Measurements from ENCODE around the gene ITGAE.

ITGAE gene

GRCh38 chr17:3838206-3838605, 37.2 kb upstream of the ITGAE start:
- Histone ChIP-seq H3K9ac (ENCODE audit: low read length in 2 of 2) (no peak overlapping the region), H3K27me3 (ENCODE audit: control insufficient read depth in 1 of 2, insufficient read depth in 2 of 2, low read length in 2 of 2) (no peaks in the 10 kb centered on the region), H3K4me3 (ENCODE audit: low read length in 2 of 2) (no peak overlapping the region), H3K4me1 (ENCODE audit: control insufficient read depth, insufficient read depth, low read length) (peaks cover 3% of the 10 kb centered on the region), H3K36me3 (ENCODE audit: control insufficient read depth in 2 of 2, insufficient read depth in 2 of 2, low read length in 2 of 2) (peaks cover 17 to 32% of the 10 kb centered on the region in 2 donors), H3K27ac (ENCODE audit: low read length) (no peak overlapping the region), H3K9me3 (ENCODE audit: control insufficient read depth in 2 of 2, low read length in 2 of 2) (no peaks in the 10 kb centered on the region)

- no peak overlapping the region for H3K9ac ChIP-seq (ENCODE audit: low read length in 2 of 2)
- no peaks in the 10 kb centered on the region for H3K27me3 ChIP-seq (ENCODE audit: control insufficient read depth in 1 of 2, insufficient read depth in 2 of 2, low read length in 2 of 2)
- H3K27ac ChIP-seq (ENCODE audit: low read length) = no peak overlapping the region
- H3K9me3 ChIP-seq (ENCODE audit: control insufficient read depth in 2 of 2, low read length in 2 of 2) = no peaks in the 10 kb centered on the region
- H3K4me1 ChIP-seq (ENCODE audit: control insufficient read depth, insufficient read depth, low read length) = peaks cover 3% of the 10 kb centered on the region
- H3K36me3 ChIP-seq (ENCODE audit: control insufficient read depth in 2 of 2, insufficient read depth in 2 of 2, low read length in 2 of 2) = peaks cover 17 to 24% of the 10 kb centered on the region in 2 donors
- no peak overlapping the region for H3K4me3 ChIP-seq (ENCODE audit: low read length in 2 of 2)
Measured at GRCh38 chr17:3836551-3836950, 35.6 kb upstream of the ITGAE start.

GRCh38 chr17:3835410-3836229, 34.6 kb upstream of the ITGAE start:
- Histone ChIP-seq H3K36me3 (ENCODE audit: control insufficient read depth in 2 of 2, insufficient read depth in 2 of 2, low read length in 2 of 2) (peaks cover 17 to 24% of the 10 kb centered on the region in 2 donors), H3K4me3 (ENCODE audit: low read length in 2 of 2) (no peak overlapping the region), H3K9me3 (ENCODE audit: control insufficient read depth in 2 of 2, low read length in 2 of 2) (no peaks in the 10 kb centered on the region), H3K4me1 (ENCODE audit: control insufficient read depth, insufficient read depth, low read length) (peaks cover 3% of the 10 kb centered on the region), H3K27me3 (ENCODE audit: control insufficient read depth in 1 of 2, insufficient read depth in 2 of 2, low read length in 2 of 2) (no peaks in the 10 kb centered on the region), H3K27ac (ENCODE audit: low read length) (no peak overlapping the region), H3K9ac (ENCODE audit: low read length in 2 of 2) (no peak overlapping the region)

- Histone ChIP-seq H3K9me3 (ENCODE audit: control insufficient read depth in 2 of 2, low read length in 2 of 2) (no peaks in the 10 kb centered on the region), H3K4me1 (ENCODE audit: control insufficient read depth, insufficient read depth, low read length) (peaks cover 3% of the 10 kb centered on the region), H3K4me3 (ENCODE audit: low read length in 2 of 2) (no peak overlapping the region), H3K9ac (ENCODE audit: low read length in 2 of 2) (no peak overlapping the region), H3K36me3 (ENCODE audit: control insufficient read depth in 2 of 2, insufficient read depth in 2 of 2, low read length in 2 of 2) (peaks cover 13 to 20% of the 10 kb centered on the region in 2 donors), H3K27ac (ENCODE audit: low read length) (no peak overlapping the region), H3K27me3 (ENCODE audit: control insufficient read depth in 1 of 2, insufficient read depth in 2 of 2, low read length in 2 of 2) (no peaks in the 10 kb centered on the region)
Measured at GRCh38 chr17:3834811-3835210, 33.8 kb upstream of the ITGAE start.

- H3K36me3 ChIP-seq (ENCODE audit: control insufficient read depth in 2 of 2, insufficient read depth in 2 of 2, low read length in 2 of 2) = peaks cover 16 to 25% of the 10 kb centered on the region in 2 donors
Measured at GRCh38 chr17:3828852-3829232, 27.9 kb upstream of the ITGAE start.

GRCh38 chr17:3828151-3828851, 27.3 kb upstream of the ITGAE start:
- peak overlapping the region; percentile 36 to 38 for H3K9ac ChIP-seq (ENCODE audit: low read length in 2 of 2)
- H3K9me3 ChIP-seq (ENCODE audit: control insufficient read depth in 2 of 2, low read length in 2 of 2) = no peaks in the 10 kb centered on the region
- H3K4me3 ChIP-seq (ENCODE audit: low read length in 2 of 2) = peak overlapping the region in 1 of 2 donors; percentile 38
- H3K36me3 ChIP-seq (ENCODE audit: control insufficient read depth in 2 of 2, insufficient read depth in 2 of 2, low read length in 2 of 2) = peaks cover 21 to 28% of the 10 kb centered on the region in 2 donors
- peaks cover 16% of the 10 kb centered on the region for H3K4me1 ChIP-seq (ENCODE audit: control insufficient read depth, insufficient read depth, low read length)
- H3K27me3 ChIP-seq (ENCODE audit: control insufficient read depth in 1 of 2, insufficient read depth in 2 of 2, low read length in 2 of 2) = no peaks in the 10 kb centered on the region
- peak overlapping the region; percentile 75 for H3K27ac ChIP-seq (ENCODE audit: low read length)

More at GRCh38 chr17:3828852-3829232, 27.9 kb upstream of the ITGAE start:
- H3K9ac ChIP-seq (ENCODE audit: low read length in 2 of 2) = peak overlapping the region; percentile 36 to 38
- no peaks in the 10 kb centered on the region for H3K9me3 ChIP-seq (ENCODE audit: control insufficient read depth in 2 of 2, low read length in 2 of 2)
- H3K27me3 ChIP-seq (ENCODE audit: control insufficient read depth in 1 of 2, insufficient read depth in 2 of 2, low read length in 2 of 2) = no peaks in the 10 kb centered on the region
- H3K4me1 ChIP-seq (ENCODE audit: control insufficient read depth, insufficient read depth, low read length) = peaks cover 16% of the 10 kb centered on the region
- peak overlapping the region; percentile 15 to 38 for H3K4me3 ChIP-seq (ENCODE audit: low read length in 2 of 2)
- H3K27ac ChIP-seq (ENCODE audit: low read length) = peak overlapping the region; percentile 75

- no peaks in the 10 kb centered on the region for H3K9me3 ChIP-seq (ENCODE audit: control insufficient read depth in 2 of 2, low read length in 2 of 2)
- H3K36me3 ChIP-seq (ENCODE audit: control insufficient read depth in 2 of 2, insufficient read depth in 2 of 2, low read length in 2 of 2) = peaks cover 27 to 32% of the 10 kb centered on the region in 2 donors
- H3K27me3 ChIP-seq (ENCODE audit: control insufficient read depth in 1 of 2, insufficient read depth in 2 of 2, low read length in 2 of 2) = no peaks in the 10 kb centered on the region
- H3K4me3 ChIP-seq (ENCODE audit: low read length in 2 of 2) = no peak overlapping the region
- H3K9ac ChIP-seq (ENCODE audit: low read length in 2 of 2) = no peak overlapping the region
- H3K27ac ChIP-seq (ENCODE audit: low read length) = peak overlapping the region; percentile 75
- H3K4me1 ChIP-seq (ENCODE audit: control insufficient read depth, insufficient read depth, low read length) = peaks cover 16% of the 10 kb centered on the region
Measured at GRCh38 chr17:3827124-3827773, 26.3 kb upstream of the ITGAE start.

- Histone ChIP-seq H3K27me3 (ENCODE audit: control insufficient read depth in 1 of 2, insufficient read depth in 2 of 2, low read length in 2 of 2) (no peaks in the 10 kb centered on the region), H3K4me3 (ENCODE audit: low read length in 2 of 2) (no peak overlapping the region), H3K4me1 (ENCODE audit: control insufficient read depth, insufficient read depth, low read length) (peaks cover 16% of the 10 kb centered on the region), H3K27ac (ENCODE audit: low read length) (no peak overlapping the region), H3K9me3 (ENCODE audit: control insufficient read depth in 2 of 2, low read length in 2 of 2) (no peaks in the 10 kb centered on the region), H3K9ac (ENCODE audit: low read length in 2 of 2) (no peak overlapping the region), H3K36me3 (ENCODE audit: control insufficient read depth in 2 of 2, insufficient read depth in 2 of 2, low read length in 2 of 2) (peaks cover 30 to 37% of the 10 kb centered on the region in 2 donors)
Measured at GRCh38 chr17:3826191-3826590, 25.2 kb upstream of the ITGAE start.

GRCh38 chr17:3821101-3821500, 20.1 kb upstream of the ITGAE start:
- no peaks in the 10 kb centered on the region for H3K27me3 ChIP-seq (ENCODE audit: control insufficient read depth in 1 of 2, insufficient read depth in 2 of 2, low read length in 2 of 2)
- peaks cover 51 to 59% of the 10 kb centered on the region in 2 donors for H3K36me3 ChIP-seq (ENCODE audit: control insufficient read depth in 2 of 2, insufficient read depth in 2 of 2, low read length in 2 of 2)
- no peak overlapping the region for H3K4me3 ChIP-seq (ENCODE audit: low read length in 2 of 2)
- no peak overlapping the region for H3K27ac ChIP-seq (ENCODE audit: low read length)
- H3K9me3 ChIP-seq (ENCODE audit: control insufficient read depth in 2 of 2, low read length in 2 of 2) = no peaks in the 10 kb centered on the region
- no peak overlapping the region for H3K9ac ChIP-seq (ENCODE audit: low read length in 2 of 2)
- H3K4me1 ChIP-seq (ENCODE audit: control insufficient read depth, insufficient read depth, low read length) = peaks cover 5% of the 10 kb centered on the region

GRCh38 chr17:3818786-3819185, 17.8 kb upstream of the ITGAE start:
- H3K9ac ChIP-seq (ENCODE audit: low read length in 2 of 2) = no peak overlapping the region
- peaks cover 5% of the 10 kb centered on the region for H3K4me1 ChIP-seq (ENCODE audit: control insufficient read depth, insufficient read depth, low read length)
- no peak overlapping the region for H3K4me3 ChIP-seq (ENCODE audit: low read length in 2 of 2)
- H3K27me3 ChIP-seq (ENCODE audit: control insufficient read depth in 1 of 2, insufficient read depth in 2 of 2, low read length in 2 of 2) = no peaks in the 10 kb centered on the region
- peaks cover 51 to 55% of the 10 kb centered on the region in 2 donors for H3K36me3 ChIP-seq (ENCODE audit: control insufficient read depth in 2 of 2, insufficient read depth in 2 of 2, low read length in 2 of 2)
- no peak overlapping the region for H3K27ac ChIP-seq (ENCODE audit: low read length)
- H3K9me3 ChIP-seq (ENCODE audit: control insufficient read depth in 2 of 2, low read length in 2 of 2) = no peaks in the 10 kb centered on the region
